MCF 10A (cell line): ENCODE data around the gene EIF3A. TPM values are rescaled to one million over a fixed set of nuclear protein-coding genes. Genes with fewer than 3 reads are reported as not detected.

ENCODE experiments used
- BruUV-seq: library from RNA; stranded (reverse); fragments of 400-500 nt; replicated peaks from 2 replicates; lab custom pipeline; 2021; lab: Mats Ljungman, UMichigan
- CTCF ChIA-PET: fragments of 300-600 bp; sonication (Branson Sonifier 250); formaldehyde crosslinking; extraction: SDS; loops from one replicate; lab custom pipeline; 2021; ENCODE audit warnings: antibody characterized with exemption, inconsistent platforms; lab: Yijun Ruan, JAX
- POLR2A ChIA-PET: fragments of 300-600, 350-650 bp; sonication (Branson Sonifier 250); formaldehyde crosslinking; extraction: SDS; loops from one replicate; lab custom pipeline; 2020; ENCODE audit warnings: antibody characterized with exemption, inconsistent platforms; lab: Yijun Ruan, JAX
- DNase-seq: peaks from one replicate; pipeline ENCODE4 v3.0.0-alpha.2; 2018; ENCODE audit not compliant: unreplicated experiment
- H3K27ac Mint-ChIP-seq: one replicate; pipeline ENCODE4 v1.8.0; 2022; ENCODE audit warnings: mild to moderate bottlenecking, low read depth, mixed read lengths; ENCODE audit not compliant: unreplicated experiment
- H3K27me3 Mint-ChIP-seq: one replicate; pipeline ENCODE4 v1.8.0; 2022; ENCODE audit warnings: mixed read lengths; ENCODE audit not compliant: insufficient read depth, unreplicated experiment
- H3K36me3 Mint-ChIP-seq: one replicate; pipeline ENCODE4 v1.8.0; 2022; ENCODE audit warnings: mild to moderate bottlenecking, moderate library complexity, mixed read lengths; ENCODE audit not compliant: insufficient read depth, unreplicated experiment
- H3K4me1 Mint-ChIP-seq: one replicate; pipeline ENCODE4 v1.8.0; 2022; ENCODE audit warnings: mixed read lengths; ENCODE audit not compliant: insufficient read depth, unreplicated experiment
- H3K4me3 Mint-ChIP-seq: one replicate; pipeline ENCODE4 v1.8.0; 2022; ENCODE audit warnings: mild to moderate bottlenecking, moderate library complexity, mixed read lengths; ENCODE audit not compliant: unreplicated experiment
- H3K9me3 Mint-ChIP-seq: one replicate; pipeline ENCODE4 v1.8.0; 2022; ENCODE audit warnings: mixed read lengths; ENCODE audit not compliant: unreplicated experiment
- intact Hi-C: fragments of 100-400 bp; cut with micrococcal nuclease; formaldehyde crosslinking; loops from 2 replicates; pipeline ENCODE4 v1.14.1; 2022
- total RNA-seq: library from RNA; stranded (reverse); gene quantifications from 2 replicates; pipeline ENCODE4 v1.2.3, GENCODE V29; 2022
- TF ChIP-seq, protein P1 (sequence below): fragments of 200-600 bp; IDR thresholded peaks from one replicate; pipeline ENCODE4 v1.8.0; 2022; ENCODE audit warnings: antibody characterized with exemption, mild to moderate bottlenecking; ENCODE audit not compliant: unreplicated experiment

Gene EIF3A
- total RNA-seq, 1 experiment from 2014 or later = 226 TPM

GRCh38 chr10:119026301-119027110 is 54.1 kb downstream of the EIF3A start:
- Mint-ChIP-seq H3K36me3 (peaks cover under 1% of the 10 kb centered on the region), H3K4me1 (peaks cover 45% of the 10 kb centered on the region), H3K4me3 (no peak overlapping the region), H3K27me3 (no peaks in the 10 kb centered on the region), H3K27ac (peak overlapping the region; percentile 40), H3K9me3 (no peaks in the 10 kb centered on the region)
- ChIA-PET CTCF (interaction anchor here (0.6 to 0.7 kb wide), 3 partner anchors 176 to 338 kb away, joined by 3 to 5 read pairs (median 4); no protein-coding TSS in a partner anchor), POLR2A (interaction anchor here (1.6 to 9.0 kb wide), 2 partner anchors 20 to 271 kb away, joined by 4 to 83 read pairs; partner anchors contain the start of gene CACUL1)
- BruUV-seq = no TSS peak
- intact Hi-C loops = loop anchor here (5.0 to 10.0 kb wide), 2 partner anchors 72 to 274 kb away; partner anchors contain the start of gene CACUL1
- DNase-seq = no peak
- TF ChIP-seq, protein P1, sequence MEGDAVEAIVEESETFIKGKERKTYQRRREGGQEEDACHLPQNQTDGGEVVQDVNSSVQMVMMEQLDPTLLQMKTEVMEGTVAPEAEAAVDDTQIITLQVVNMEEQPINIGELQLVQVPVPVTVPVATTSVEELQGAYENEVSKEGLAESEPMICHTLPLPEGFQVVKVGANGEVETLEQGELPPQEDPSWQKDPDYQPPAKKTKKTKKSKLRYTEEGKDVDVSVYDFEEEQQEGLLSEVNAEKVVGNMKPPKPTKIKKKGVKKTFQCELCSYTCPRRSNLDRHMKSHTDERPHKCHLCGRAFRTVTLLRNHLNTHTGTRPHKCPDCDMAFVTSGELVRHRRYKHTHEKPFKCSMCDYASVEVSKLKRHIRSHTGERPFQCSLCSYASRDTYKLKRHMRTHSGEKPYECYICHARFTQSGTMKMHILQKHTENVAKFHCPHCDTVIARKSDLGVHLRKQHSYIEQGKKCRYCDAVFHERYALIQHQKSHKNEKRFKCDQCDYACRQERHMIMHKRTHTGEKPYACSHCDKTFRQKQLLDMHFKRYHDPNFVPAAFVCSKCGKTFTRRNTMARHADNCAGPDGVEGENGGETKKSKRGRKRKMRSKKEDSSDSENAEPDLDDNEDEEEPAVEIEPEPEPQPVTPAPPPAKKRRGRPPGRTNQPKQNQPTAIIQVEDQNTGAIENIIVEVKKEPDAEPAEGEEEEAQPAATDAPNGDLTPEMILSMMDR = no peak

- Mint-ChIP-seq H3K36me3 (no peaks in the 10 kb centered on the region), H3K4me3 (no peak overlapping the region), H3K4me1 (peaks cover 45% of the 10 kb centered on the region), H3K27ac (no peak overlapping the region), H3K9me3 (no peaks in the 10 kb centered on the region), H3K27me3 (no peaks in the 10 kb centered on the region)
- CTCF ChIA-PET = interaction anchor here (0.5 to 0.8 kb wide), 6 partner anchors 19 to 438 kb away, joined by 3 to 5 read pairs (median 3); no protein-coding TSS in a partner anchor
- POLR2A ChIA-PET = interaction anchor here (0.7 to 9.0 kb wide), 3 partner anchors 19 to 273 kb away, joined by 3 to 83 read pairs (median 4); partner anchors contain the start of gene CACUL1
- TF ChIP-seq, protein P1 = no peak
- no peak for DNase-seq
- intact Hi-C loops = loop anchor here (5.0 to 10.0 kb wide), 2 partner anchors 71 to 273 kb away; partner anchors contain the start of gene CACUL1
- BruUV-seq = no TSS peak
Measured at GRCh38 chr10:119025776-119026175, 54.8 kb downstream of the EIF3A start.

DNA sequence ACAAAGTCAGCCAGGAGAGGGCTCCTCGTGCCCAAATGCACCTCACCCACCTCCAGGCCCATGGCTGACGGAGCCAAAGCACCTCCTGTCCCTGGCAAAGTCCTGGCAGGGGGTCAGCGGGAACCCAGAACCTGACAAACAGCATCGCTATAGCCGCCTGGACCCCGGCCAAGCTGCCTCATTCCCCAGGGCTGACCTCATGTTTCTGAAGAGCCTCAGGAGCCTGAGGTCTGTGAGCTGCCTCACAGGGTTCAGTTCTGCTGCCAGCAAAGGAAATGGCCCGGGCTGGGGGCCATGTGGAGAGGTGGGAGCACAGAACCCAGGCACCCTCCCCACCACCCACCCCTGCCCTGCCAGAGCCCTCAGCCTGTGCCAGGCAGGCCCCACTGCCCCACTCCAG is 55.3 kb downstream of the EIF3A start:
- no TSS peak for BruUV-seq
- POLR2A ChIA-PET = interaction anchor here (0.7 to 9.0 kb wide), 3 partner anchors 19 to 272 kb away, joined by 3 to 83 read pairs (median 4); partner anchors contain the start of gene CACUL1

More for the DNA sequence above, 55.3 kb downstream of the EIF3A start:
- Mint-ChIP-seq H3K36me3 (no peaks in the 10 kb centered on the region), H3K4me3 (no peak overlapping the region), H3K27me3 (no peaks in the 10 kb centered on the region), H3K9me3 (no peaks in the 10 kb centered on the region), H3K27ac (no peak overlapping the region), H3K4me1 (peaks cover 50% of the 10 kb centered on the region)
- CTCF ChIA-PET = interaction anchor here (0.5 to 1.6 kb wide), 6 partner anchors 19 to 457 kb away, joined by 3 to 4 read pairs (median 3); no protein-coding TSS in a partner anchor
- TF ChIP-seq, protein P1 = no peak
- intact Hi-C loops = loop anchor here (5.0 to 10.0 kb wide), 2 partner anchors 71 to 273 kb away; partner anchors contain the start of gene CACUL1
- peak; percentile 88 for DNase-seq
